ENCODE data around the gene FMN1.

The FMN1 gene

GRCh38 chr15:32729700-32730395, 464.7 kb downstream of the FMN1 start:
- DNase-seq (ENCODE audit: low read depth, low spot score) = no peak

- DNase-seq (ENCODE audit: low read depth, low spot score) = no peak
Observed at GRCh38 chr15:32723171-32723948, 471.2 kb downstream of the FMN1 start.

- DNase-seq (ENCODE audit: low read depth, low spot score) = no peak
Observed at GRCh38 chr15:32722136-32722535, 472.4 kb downstream of the FMN1 start.

- DNase-seq (ENCODE audit: low read depth, low spot score) = no peak
Observed at GRCh38 chr15:32721596-32721995, 472.9 kb downstream of the FMN1 start.

GRCh38 chr15:32718821-32719716, 475.4 kb downstream of the FMN1 start:
- no peak for DNase-seq (ENCODE audit: low read depth, low spot score)

GRCh38 chr15:32718227-32718820, 476.2 kb downstream of the FMN1 start:
- no peak for DNase-seq (ENCODE audit: low read depth, low spot score)

GRCh38 chr15:32717426-32718226, 476.9 kb downstream of the FMN1 start, which contains the start of gene GREM1:
GREM1 (plus strand) TSS chr15:32718004; CDS start chr15:32730691, 12,687 bp downstream.
- no peak for DNase-seq (ENCODE audit: low read depth, low spot score)

GRCh38 chr15:32716915-32717425, 477.5 kb downstream of the FMN1 start:
- no peak for DNase-seq (ENCODE audit: low read depth, low spot score)

- DNase-seq (ENCODE audit: low read depth, low spot score) = no peak
Observed at GRCh38 chr15:32716216-32716914, 478.1 kb downstream of the FMN1 start.

Data from activated naive CD8-positive, alpha-beta T cell treated with anti-CD3 and anti-CD28 coated beads, Interleukin-2, amount 50 U/mL, for 16 hours (primary cell).